Stimulated activated CD4-positive, alpha-beta T cell treated with anti-CD3 and anti-CD28 coated beads, Interleukin-1b, Interleukin-23, amount 100 ng/mL, for 24 hours (primary cell): Measurements from ENCODE around the gene LY6G6F.

Source experiments
- DNase-seq, 4 experiments: peaks; one replicate each; pipeline ENCODE4 v3.0.0-alpha.2; 2020; ENCODE audit warnings: low read depth in 4 of 4, low spot score in 1 of 4

Gene LY6G6F

GRCh38 chr6:31722173-31722572 is 15.5 kb downstream of the LY6G6F start:
- no peak for DNase-seq

- no peak for DNase-seq
Observed at GRCh38 chr6:31723245-31723979, 16.7 kb downstream of the LY6G6F start, which contains the start of gene MPIG6B. TSS of gene MPIG6B (plus strand) at chr6:31723373. CDS start at chr6:31723384, 11 bp downstream.

- DNase-seq, result no peak
Observed at GRCh38 chr6:31723980-31724691, 17.5 kb downstream of the LY6G6F start.

- no peak for DNase-seq
Observed at GRCh38 chr6:31725502-31726350, 19.1 kb downstream of the LY6G6F start.

GRCh38 chr6:31727034-31727716 is 20.5 kb downstream of the LY6G6F start:
- no peak for DNase-seq

- DNase-seq, result no peak
Observed at GRCh38 chr6:31727717-31728671, 21.3 kb downstream of the LY6G6F start.

GRCh38 chr6:31728767-31729514 is 22.3 kb downstream of the LY6G6F start, which contains the start of gene DDAH2:
TSS of gene DDAH2 (minus strand) at chr6:31729299. CDS start at chr6:31729161, 138 bp downstream.
- DNase-seq, result no peak

GRCh38 chr6:31729515-31729978 is 22.9 kb downstream of the LY6G6F start:
- DNase-seq, result peak in 3 of 4 experiments; percentile 53 to 71 (median 63)

GRCh38 chr6:31729979-31730630 is 23.4 kb downstream of the LY6G6F start:
- DNase-seq, result peak in 3 of 4 experiments; percentile 39 to 48 (median 44)

GRCh38 chr6:31730631-31731086 is 24.0 kb downstream of the LY6G6F start:
- no peak for DNase-seq

GRCh38 chr6:31732029-31732428 is 25.4 kb downstream of the LY6G6F start:
- DNase-seq, result no peak

GRCh38 chr6:31733734-31734133 is 27.1 kb downstream of the LY6G6F start:
- no peak for DNase-seq

GRCh38 chr6:31734247-31734820 is 27.7 kb downstream of the LY6G6F start:
- DNase-seq, result no peak

- peak in 2 of 4 experiments; percentile 38 to 46 for DNase-seq
Observed at GRCh38 chr6:31734821-31735406, 28.2 kb downstream of the LY6G6F start.

- DNase-seq, result peak in 3 of 4 experiments; percentile 52 to 84 (median 69)
Observed at GRCh38 chr6:31736021-31736767, 29.5 kb downstream of the LY6G6F start, which contains the start of gene CLIC1. TSS of gene CLIC1 (minus strand) at chr6:31736530. CDS start at chr6:31736300, 230 bp downstream.

GRCh38 chr6:31736768-31737314 is 30.2 kb downstream of the LY6G6F start:
- no peak for DNase-seq
